SH-SY5Y (cell line): ENCODE measurements around the gene LEFTY2.

ENCODE experiments used
- GATA2 ChIP-seq: IDR thresholded peaks from 2 replicates; pipeline ENCODE4 v1.6.1; 2011; ENCODE audit warnings: mild to moderate bottlenecking, low read depth, low read length
- GATA3 ChIP-seq: IDR thresholded peaks from 2 replicates; pipeline ENCODE4 v1.6.1; 2011; ENCODE audit warnings: low read depth, mild to moderate bottlenecking, low read length, moderate library complexity

LEFTY2 gene

DNA sequence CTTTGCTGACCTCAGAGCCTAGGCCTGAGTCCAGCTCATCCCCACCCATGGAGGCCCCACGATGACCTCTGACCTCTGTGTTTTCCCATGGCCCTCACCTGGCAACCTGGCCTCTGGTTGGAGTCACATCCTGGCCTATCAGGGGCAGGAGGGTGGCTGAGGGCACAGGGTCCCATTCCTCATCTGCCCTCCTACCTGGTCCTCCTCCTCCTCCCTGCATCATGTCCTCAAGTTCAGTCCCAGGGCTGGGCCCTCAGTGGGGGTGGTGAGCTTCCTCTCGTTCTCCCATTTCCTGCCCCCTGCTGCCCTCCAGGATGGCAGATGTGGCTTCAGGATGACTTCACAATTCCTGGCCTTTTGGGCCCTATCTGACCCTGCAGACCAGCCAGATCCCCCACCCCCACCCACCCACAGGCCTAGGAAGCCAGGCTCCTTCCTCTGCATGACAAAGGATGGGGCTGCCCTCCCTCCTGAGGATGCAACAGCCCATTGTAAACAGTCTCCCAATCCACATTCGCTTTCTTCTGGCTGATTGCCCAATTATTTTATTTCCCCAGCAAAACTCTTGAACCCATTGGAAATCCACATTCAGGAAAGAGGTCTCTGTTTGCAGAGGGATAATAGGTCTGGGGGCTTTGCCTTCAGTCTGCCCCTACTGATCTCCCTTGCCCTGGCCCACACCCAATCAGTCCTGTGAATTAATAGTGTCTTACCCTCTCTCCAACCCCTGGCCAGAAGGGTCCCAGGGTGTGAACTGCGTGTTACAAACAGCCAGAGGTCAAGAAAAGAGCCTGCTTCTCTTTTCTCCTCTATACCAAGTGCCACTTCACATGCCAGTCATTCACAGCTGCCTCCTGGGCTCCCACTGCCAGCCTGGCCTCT lies 41.7 kb downstream of the LEFTY2 start:
- TF ChIP-seq GATA3 (no peak), GATA2 (no peak)

DNA sequence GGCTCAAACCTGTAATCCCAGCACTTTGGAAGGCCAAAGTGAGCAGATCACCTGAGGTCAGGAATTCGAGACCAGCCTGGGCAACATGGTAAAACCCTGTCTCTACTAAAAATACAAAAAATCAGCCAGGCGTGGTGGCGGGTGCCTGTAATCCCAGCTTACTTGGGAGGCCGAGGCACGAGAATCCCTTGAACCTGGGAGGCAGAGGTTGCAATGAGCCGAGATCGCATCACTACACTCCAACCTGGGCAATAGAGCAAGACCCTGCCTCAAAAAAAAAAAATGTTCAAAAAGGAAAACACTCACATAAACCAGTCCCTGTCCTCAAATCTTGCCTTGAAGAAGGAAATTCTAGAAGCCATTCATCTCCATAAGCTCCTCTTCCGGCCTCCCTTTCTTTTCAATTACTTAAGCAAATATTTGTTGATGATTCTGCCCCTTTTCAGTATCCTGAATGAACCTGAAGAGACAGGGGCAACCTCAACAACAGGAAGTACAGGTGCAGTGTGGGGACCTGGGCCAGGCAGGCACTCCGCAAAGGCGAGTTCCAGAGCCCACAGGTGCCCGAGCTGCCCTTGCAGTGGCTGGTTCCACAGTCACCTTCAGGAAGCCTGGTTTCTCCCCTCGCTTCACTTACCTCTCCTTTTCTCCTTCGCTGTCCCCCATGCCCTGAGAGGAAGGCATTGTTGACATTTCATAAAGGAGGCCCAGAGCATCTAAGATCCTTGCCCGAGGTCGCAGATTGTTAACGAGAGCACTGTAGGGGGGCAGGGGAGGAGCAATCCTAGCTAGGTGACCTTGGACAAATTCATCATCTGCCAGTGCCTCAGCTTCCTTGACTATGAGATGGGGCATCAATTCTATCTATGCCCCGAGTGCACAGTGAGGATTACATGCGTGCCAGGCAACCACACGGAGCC lies 43.2 kb downstream of the LEFTY2 start:
- TF ChIP-seq GATA2 = no peak
- TF ChIP-seq GATA3 = no peak

DNA sequence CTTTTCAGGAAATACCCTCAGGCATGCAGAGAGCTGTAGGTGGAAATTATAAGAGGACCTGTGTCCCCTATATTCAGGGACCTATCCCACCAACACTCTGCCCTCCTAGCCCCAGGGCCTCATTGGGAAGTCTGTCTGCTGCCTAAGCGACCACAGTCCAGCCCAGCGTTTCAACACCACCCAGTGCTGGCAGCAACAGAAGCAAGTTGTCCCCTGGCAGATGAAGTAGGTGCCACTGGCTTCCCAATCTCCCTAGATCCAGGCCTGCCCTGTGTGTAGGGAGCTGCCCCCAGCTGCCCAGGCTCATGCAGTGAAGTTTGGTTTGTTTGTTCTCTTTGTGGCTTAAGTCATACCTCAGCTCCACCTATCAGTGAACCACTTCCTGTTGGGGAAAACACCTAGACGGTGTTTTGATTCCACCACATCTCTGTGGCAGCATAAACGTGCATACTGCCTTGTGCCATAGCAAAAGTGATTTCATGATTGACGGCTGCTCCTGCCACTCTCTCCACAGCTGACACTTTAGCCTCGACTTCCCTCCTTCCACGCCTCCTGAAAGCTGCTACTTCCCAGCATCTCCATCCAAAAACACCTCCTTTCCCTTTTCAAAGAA lies 44.0 kb downstream of the LEFTY2 start:
- no peak for TF ChIP-seq GATA2
- TF ChIP-seq GATA3 = no peak

DNA sequence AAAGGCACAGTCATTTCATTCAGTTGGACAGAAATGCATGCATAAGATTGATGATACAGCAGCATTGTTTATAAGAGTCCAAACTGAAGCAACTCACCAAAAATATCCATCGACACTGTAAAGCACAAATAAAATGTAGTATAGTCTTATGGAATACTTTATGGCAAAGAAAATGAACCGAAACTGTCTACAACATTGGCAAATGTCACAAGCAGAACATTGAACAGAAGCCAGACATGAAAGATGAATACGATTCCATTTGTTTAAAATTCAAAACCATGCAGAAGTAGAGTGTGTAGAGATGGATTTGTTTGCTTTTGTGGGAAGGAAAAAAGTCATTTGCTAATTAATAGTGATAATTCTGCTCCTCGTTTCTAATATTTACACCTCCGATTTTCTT lies 44.5 kb downstream of the LEFTY2 start:
- no peak for TF ChIP-seq GATA2
- no peak for TF ChIP-seq GATA3

DNA sequence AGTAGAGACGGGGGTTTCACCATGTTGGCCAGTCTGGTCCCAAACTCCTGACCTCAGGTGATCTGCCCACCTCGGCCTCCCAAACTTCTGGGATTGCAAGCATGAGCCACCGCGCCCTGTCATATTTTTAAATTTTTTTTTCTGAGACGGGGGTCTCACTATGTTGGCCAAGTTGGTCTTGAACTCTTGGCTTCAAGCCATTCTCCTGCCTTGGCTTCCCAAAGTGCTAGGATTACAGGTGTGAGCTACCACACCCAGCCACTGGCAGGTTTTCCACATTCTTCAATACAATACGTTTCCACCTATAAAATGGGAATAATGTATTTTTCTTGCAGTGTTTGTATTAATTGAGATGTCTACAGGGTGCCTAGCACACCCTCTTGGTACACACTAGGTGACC lies 48.7 kb downstream of the LEFTY2 start:
- TF ChIP-seq GATA3 (no peak), GATA2 (no peak)

DNA sequence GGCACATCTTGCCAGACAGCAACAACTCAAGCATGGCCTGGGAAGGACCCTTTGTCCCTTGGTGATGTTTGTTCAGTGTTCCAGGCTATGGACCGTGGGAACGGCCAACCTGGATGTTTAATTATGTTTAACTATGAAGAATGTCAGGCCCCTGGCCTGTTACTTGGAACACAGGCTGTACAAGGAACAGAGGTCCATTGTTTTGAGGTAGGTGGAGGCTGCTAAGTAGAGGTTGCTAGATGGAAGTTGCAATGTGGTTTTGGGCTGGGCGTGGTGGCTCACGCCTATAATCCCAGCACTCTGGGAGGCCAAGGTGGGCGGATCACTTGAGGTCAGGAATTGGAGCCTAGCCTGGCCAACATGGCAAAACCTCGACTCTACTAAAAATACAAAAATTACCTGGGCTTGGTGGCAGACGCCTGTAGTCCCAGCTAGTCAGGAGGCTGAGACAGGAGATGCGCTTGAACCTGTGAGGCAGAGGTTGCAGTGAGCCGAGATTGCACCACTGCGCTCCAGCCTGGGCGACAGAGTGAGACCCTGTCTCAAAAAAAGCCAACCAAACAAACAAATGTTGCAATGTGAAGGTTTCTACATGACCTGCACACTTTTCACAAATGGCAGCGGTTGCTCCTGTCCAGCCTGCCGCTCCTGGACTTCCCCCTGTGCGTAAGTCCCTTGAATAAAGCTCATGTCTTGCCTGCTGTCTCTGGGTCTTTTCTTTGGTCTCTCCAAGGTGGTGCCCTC lies 49.6 kb downstream of the LEFTY2 start:
- TF ChIP-seq GATA3 = no peak
- no peak for TF ChIP-seq GATA2

DNA sequence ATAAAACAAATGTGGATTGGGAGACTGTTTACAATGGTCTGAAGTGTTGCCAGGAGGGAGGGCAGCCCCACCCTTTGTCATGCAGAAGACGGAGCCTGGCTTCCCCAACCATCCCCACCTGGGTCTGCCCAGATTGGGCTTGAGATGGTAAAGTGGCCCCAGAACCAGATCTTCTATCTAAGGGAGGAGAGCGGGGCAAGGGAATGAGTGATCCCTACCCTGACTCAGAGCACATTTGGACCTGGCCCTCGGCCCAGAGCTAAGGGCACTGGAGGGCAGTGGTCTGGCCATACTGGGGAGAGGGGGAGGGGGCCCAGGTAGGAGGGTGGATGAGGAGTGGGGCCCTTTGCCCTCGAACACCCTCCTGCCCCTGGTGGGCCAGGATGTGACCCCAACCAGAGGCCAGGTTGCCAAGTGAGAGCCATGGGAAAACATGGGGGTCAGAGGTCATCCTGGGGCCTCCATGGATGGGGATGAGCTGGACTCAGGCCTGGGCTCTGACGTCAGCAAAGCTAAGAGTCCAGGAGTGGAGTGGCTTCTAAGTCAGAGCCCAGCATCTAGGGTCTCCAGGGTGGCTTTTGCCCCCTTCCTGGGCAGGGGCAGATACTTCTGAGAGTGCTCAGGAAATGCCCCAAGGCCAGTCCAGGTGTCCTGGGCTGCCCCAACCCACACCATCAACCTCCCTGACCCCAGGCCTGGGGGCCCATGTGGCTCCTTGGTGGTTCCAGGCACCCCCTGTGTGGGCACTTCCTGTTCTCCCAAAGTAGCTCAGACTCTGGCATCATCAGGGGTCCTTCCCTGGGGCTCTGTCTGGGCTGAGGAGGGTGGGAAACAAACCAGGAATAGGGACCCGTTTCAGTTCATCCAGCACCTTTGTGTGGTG lies 50.4 kb downstream of the LEFTY2 start:
- TF ChIP-seq GATA3 = no peak

DNA sequence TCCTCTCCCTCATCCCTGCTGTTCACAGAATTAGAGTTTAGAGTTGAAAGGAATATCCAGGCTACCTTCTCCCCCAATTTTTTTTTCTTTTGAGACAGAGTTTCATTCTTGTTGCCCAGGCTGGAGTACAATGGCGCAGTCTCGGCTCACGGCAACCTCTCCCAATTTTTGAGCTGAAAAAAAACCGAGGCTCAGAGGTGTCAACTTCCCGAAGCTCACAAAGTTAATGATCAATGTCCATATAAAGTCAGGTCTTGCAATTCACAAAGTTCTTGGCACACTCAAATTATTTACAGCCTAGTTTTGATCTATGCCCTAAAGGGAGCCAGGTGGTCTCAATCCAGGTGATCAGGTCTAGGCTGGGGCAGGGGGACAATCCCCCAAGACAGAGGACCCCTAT lies 51.3 kb downstream of the LEFTY2 start:
- TF ChIP-seq GATA3 (no peak), GATA2 (no peak)

DNA sequence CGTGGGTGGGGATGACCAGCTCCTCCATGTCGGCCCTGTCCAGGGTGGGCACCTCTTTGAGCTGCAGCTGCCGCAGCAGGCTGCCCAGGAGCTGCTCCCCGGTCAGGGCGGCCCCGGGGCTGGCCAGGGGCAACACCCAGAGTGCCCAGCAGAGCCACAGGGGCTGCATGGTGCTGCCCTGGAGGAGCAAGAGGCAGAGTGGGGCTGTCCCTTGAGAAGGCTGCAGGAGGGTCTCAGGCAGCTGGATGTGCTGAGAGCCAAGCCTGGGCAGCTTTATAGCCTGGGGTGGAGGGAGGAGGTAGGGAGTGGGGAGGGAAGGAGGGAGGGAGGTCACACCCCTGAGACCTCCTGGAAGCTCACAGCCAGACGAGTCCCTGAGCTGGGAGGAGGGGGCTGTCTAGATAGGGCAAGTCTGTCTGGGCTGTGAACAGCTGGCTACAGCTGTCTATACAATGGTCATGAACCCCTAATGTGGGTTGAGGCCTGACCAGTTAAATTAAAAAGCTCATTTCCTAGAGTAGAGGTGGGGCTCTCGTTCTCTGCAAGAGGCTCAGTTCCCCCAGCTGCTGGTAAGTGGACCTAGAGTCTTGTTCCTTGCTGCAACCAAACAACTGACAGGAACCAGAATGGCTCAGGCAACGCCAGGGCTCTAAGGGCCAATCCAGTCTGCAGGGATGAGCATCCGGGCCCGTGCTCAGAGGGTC lies 52.0 kb downstream of the LEFTY2 start, which contains the start of gene LEFTY1:
TSS of gene LEFTY1 (minus strand) at position 249 of the 704 bp plus-strand sequence. CDS start at position 169, 80 bp downstream.
- TF ChIP-seq GATA3 = no peak
- TF ChIP-seq GATA2 = no peak

DNA sequence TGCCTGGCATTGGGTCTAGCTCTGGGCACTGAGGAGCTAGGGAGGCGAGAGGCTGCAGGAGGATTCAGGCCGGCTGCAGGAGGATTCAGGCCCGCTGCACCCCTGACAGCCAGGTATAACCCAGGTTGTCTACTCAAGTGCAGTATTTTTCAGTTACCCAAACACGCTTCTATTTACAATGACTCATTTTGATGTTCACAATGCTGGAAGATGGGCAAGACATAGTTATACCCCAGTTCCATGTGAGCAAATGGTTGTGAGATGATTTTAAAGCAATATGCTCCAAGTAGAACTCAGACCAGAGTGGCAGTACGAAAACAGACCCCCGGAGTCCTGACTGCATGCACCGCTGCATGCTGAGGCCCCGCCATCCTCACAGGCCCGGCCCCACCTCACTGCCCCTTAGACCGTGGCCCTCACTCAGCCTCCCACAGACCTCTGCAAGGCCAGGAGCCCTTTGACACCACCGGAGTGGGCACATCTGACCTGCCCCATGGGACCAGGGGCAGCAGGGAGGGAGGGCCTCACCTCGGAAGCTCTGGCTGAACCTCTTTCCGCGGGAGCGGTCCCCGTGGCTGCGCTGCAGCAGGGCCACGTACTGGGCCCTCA lies 52.6 kb downstream of the LEFTY2 start:
- TF ChIP-seq GATA3 (no peak), GATA2 (no peak)

DNA sequence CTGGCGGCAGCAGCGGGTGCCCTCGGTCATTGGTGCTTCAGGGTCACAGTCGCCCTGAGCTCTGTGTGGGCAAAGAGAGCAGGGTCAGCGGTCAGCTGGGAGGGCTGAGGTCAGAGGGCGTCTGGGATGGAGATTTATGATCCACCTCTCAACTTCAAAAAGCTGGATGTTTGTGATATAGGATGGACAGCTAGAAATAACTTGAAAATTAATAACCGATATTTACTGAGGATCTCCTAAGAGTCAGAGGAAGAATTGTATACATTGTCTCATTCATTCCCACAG lies 54.0 kb downstream of the LEFTY2 start:
- TF ChIP-seq GATA2 = no peak
- no peak for TF ChIP-seq GATA3
